HCT116 (cell line): ENCODE data around the gene PCNP. TPM values are rescaled to one million over a fixed set of nuclear protein-coding genes. Genes with fewer than 3 reads are reported as not detected.
"Not testable (repeated sequence)": the region's sequence is repeated elsewhere in the genome, so short reads cannot be mapped to it uniquely, and the experiment has no call there.

ENCODE experiments used
- ATAC-seq: fragments of 200-7000 bp; cut with Tn5 transposase; 2 replicates; pipeline ENCODE4 v1.9.1; 2020; ENCODE audit warnings: mild to moderate bottlenecking, moderate library complexity
- BruUV-seq: library from RNA; stranded (reverse); fragments of 400-500 nt; replicated peaks from 2 replicates; lab custom pipeline; 2021; lab: Mats Ljungman, UMichigan
- CTCF ChIA-PET: fragments of 300-600 bp; sonication (Branson Sonifier 250); formaldehyde crosslinking; loops from one replicate; lab custom pipeline; 2021; ENCODE audit warnings: antibody characterized with exemption; lab: Charles Lee
- POLR2A ChIA-PET: fragments of 300-600, 350-600 bp; sonication (Branson Sonifier 250); formaldehyde crosslinking; loops from one replicate; lab custom pipeline; 2021; ENCODE audit warnings: antibody characterized with exemption; lab: Charles Lee
- RAD21 ChIA-PET, 2 experiments: fragments of 300-600 bp; sonication (Branson Sonifier 250); formaldehyde crosslinking; loops; one replicate each; lab custom pipeline; 2023; ENCODE audit warnings: low total read pairs in 2 of 2; ENCODE audit not compliant: uncharacterized antibody in 2 of 2, unreplicated experiment in 2 of 2, low non-redundant PET in 1 of 2; lab: Charles Lee
- DNase-seq: peaks from one replicate; pipeline ENCODE4 v3.0.0-alpha.2; 2010; ENCODE audit warnings: low read depth, low spot score
- H2AFZ ChIP-seq: fragments of 200-600 bp; shearing (Covaris generic), sonication (generic); 2 replicates; pipeline ENCODE4 v1.6.1; 2017; ENCODE audit warnings: low read depth, mixed run types, mixed read lengths, antibody characterized with exemption, low read length; ENCODE audit not compliant: poor library complexity, severe bottlenecking
- H3K27ac ChIP-seq: 2 replicates; pipeline ENCODE4 v1.5.1; 2012; ENCODE audit warnings: low read depth, low read length
- H3K27me3 ChIP-seq: fragments of 200-600 bp; sonication (generic); 2 replicates; pipeline ENCODE4 v1.6.1; 2016; ENCODE audit warnings: mixed run types, low read length, mixed read lengths; ENCODE audit not compliant: insufficient read depth
- H3K36me3 ChIP-seq, 2 experiments: fragments of 200-500 bp in 1 of 2; fragments of 200-600 bp in 1 of 2; sonication (Bioruptor generic) in 1 of 2; sonication (generic) in 1 of 2; 2 replicates each; pipeline versions ENCODE4 v1.5.1 to v1.6.1; 2014 to 2016; ENCODE audit warnings: low read length in 2 of 2, inconsistent platforms in 1 of 2, mixed read lengths in 1 of 2, mixed run types in 1 of 2; ENCODE audit not compliant: insufficient read depth in 2 of 2, control insufficient read depth in 1 of 2
- H3K4me1 ChIP-seq, 2 experiments: fragments of 200-600 bp in 1 of 2; sonication (generic) in 1 of 2; 2 replicates each; pipeline versions ENCODE4 v1.5.1 to v1.6.1; 2012 to 2017; ENCODE audit warnings: low read length in 2 of 2, inconsistent platforms in 1 of 2, mild to moderate bottlenecking in 1 of 2, mixed read lengths in 1 of 2, mixed run types in 1 of 2, moderate library complexity in 1 of 2; ENCODE audit not compliant: insufficient read depth in 2 of 2, control insufficient read depth in 1 of 2
- H3K4me2 ChIP-seq: fragments of 200-600 bp; sonication (generic); 2 replicates; pipeline ENCODE4 v1.6.1; 2017; ENCODE audit warnings: mixed run types, low read length, mixed read lengths
- H3K4me3 ChIP-seq, 2 experiments: fragments of 200-600 bp in 1 of 2; sonication (generic) in 1 of 2; replicated peaks in 1 of 2; 2 replicates each; pipeline ENCODE4 v1.5.1; 2011 to 2016; ENCODE audit warnings: low read length in 2 of 2, control low read depth in 1 of 2, low read depth in 1 of 2, mild to moderate bottlenecking in 1 of 2, mixed read lengths in 1 of 2, mixed run types in 1 of 2
- H3K79me2 ChIP-seq: fragments of 200-600 bp; sonication (generic); 2 replicates; pipeline ENCODE4 v1.6.1; 2017; ENCODE audit warnings: mild to moderate bottlenecking, mixed run types, low read length, moderate library complexity, mixed read lengths; ENCODE audit not compliant: insufficient read depth
- H3K9ac ChIP-seq: fragments of 200-600 bp; sonication (generic); 2 replicates; pipeline ENCODE4 v1.6.1; 2016; ENCODE audit warnings: low read length, mixed read lengths
- H3K9me2 ChIP-seq: fragments of 200-600 bp; sonication (generic), shearing (Covaris generic); 2 replicates; pipeline ENCODE4 v1.6.1; 2017; ENCODE audit warnings: mixed run types, mild to moderate bottlenecking, moderate library complexity; ENCODE audit not compliant: insufficient read depth
- H3K9me3 ChIP-seq, 2 experiments: fragments of 200-500 bp in 1 of 2; fragments of 200-600 bp in 1 of 2; sonication (Bioruptor generic) in 1 of 2; sonication (generic) in 1 of 2; 2 replicates each; pipeline ENCODE4 v1.6.1; 2014 to 2017; ENCODE audit warnings: low read length in 2 of 2, mixed read lengths in 2 of 2, inconsistent platforms in 1 of 2, low read depth in 1 of 2, mild to moderate bottlenecking in 1 of 2, mixed run types in 1 of 2, moderate library complexity in 1 of 2; ENCODE audit not compliant: control insufficient read depth in 1 of 2, insufficient read depth in 1 of 2
- H4K20me1 ChIP-seq: fragments of 200-600 bp; sonication (generic), shearing (Covaris generic); 2 replicates; pipeline ENCODE4 v1.6.1; 2017; ENCODE audit warnings: mixed run types, mild to moderate bottlenecking, moderate library complexity; ENCODE audit not compliant: insufficient read depth
- EGR1 ChIP-seq: IDR thresholded peaks from 2 replicates; pipeline ENCODE4 v1.6.1; 2012; ENCODE audit warnings: low read depth
- ELF1 ChIP-seq: IDR thresholded peaks from 2 replicates; pipeline ENCODE4 v1.6.1; 2012; ENCODE audit warnings: low read depth, borderline replicate concordance
- MAX ChIP-seq: IDR thresholded peaks from 2 replicates; pipeline ENCODE4 v1.6.1; 2012
- RAD21 ChIP-seq: IDR thresholded peaks from 2 replicates; pipeline ENCODE4 v1.6.1; 2012; ENCODE audit warnings: low read depth, mild to moderate bottlenecking
- SIN3A ChIP-seq: IDR thresholded peaks from 2 replicates; pipeline ENCODE4 v1.6.1; 2012; ENCODE audit warnings: low read depth
- SP1 ChIP-seq: IDR thresholded peaks from 2 replicates; pipeline ENCODE4 v1.6.1; 2012; ENCODE audit warnings: low read depth
- YY1 ChIP-seq: IDR thresholded peaks from 2 replicates; pipeline ENCODE4 v1.6.1; 2011; ENCODE audit warnings: low read length, low read depth, moderate library complexity, mild to moderate bottlenecking; ENCODE audit not compliant: insufficient replicate concordance; ENCODE audit errors: extremely low read depth
- ZFX ChIP-seq: fragments of 450-650 bp; IDR thresholded peaks from 2 replicates; pipeline ENCODE4 v1.6.1; 2017
- intact Hi-C: fragments of 100-400 bp; cut with micrococcal nuclease; formaldehyde crosslinking; loops from 2 replicates; pipeline ENCODE4 v1.10.0; 2022
- total RNA-seq: library from RNA; stranded (reverse); gene quantifications from one replicate; pipeline ENCODE4 v1.2.1, GENCODE V29; 2021; ENCODE audit not compliant: unreplicated experiment
- TF ChIP-seq, protein P1 (sequence below), 3 experiments: fragments of 200-600 bp in 1 of 3; sonication (generic) in 1 of 3; IDR thresholded peaks in 2 of 3; conservative IDR thresholded peaks in 1 of 3; 2 replicates each; pipeline ENCODE4 v1.5.1; 2012 to 2017; ENCODE audit warnings: low read depth in 2 of 3, low read length in 2 of 3, antibody characterized with exemption in 1 of 3, borderline replicate concordance in 1 of 3, control low read depth in 1 of 3, mild to moderate bottlenecking in 1 of 3, mixed read lengths in 1 of 3, mixed run types in 1 of 3, moderate library complexity in 1 of 3; ENCODE audit not compliant: insufficient read depth in 1 of 3
- TF ChIP-seq, protein P2 (sequence below): IDR thresholded peaks from 2 replicates; pipeline ENCODE4 v1.6.1; 2012; ENCODE audit warnings: low read depth
- TF ChIP-seq, protein P3 (sequence below): IDR thresholded peaks from 2 replicates; pipeline ENCODE4 v1.6.1; 2012
- TF ChIP-seq, protein P4 (sequence below): IDR thresholded peaks from 2 replicates; pipeline ENCODE4 v1.6.1; 2011; ENCODE audit warnings: mild to moderate bottlenecking, low read length, moderate library complexity; ENCODE audit not compliant: insufficient replicate concordance; ENCODE audit errors: extremely low read depth

PCNP gene
- total RNA-seq, 1 experiment from 2014 or later: 177 TPM

- intact Hi-C loops, H3K4me1 ChIP-seq, H3K9ac ChIP-seq, POLR2A ChIA-PET, H3K27me3 ChIP-seq, H3K36me3 ChIP-seq, H3K4me3 ChIP-seq, H2AFZ ChIP-seq, RAD21 ChIA-PET, H3K9me3 ChIP-seq, DNase-seq, H3K9me2 ChIP-seq, H4K20me1 ChIP-seq, ATAC-seq, H3K27ac ChIP-seq, CTCF ChIA-PET, H3K4me2 ChIP-seq, H3K79me2 ChIP-seq, BruUV-seq: not testable (repeated sequence)
Measured at GRCh38 chr3:101605398-101605797, 31.4 kb downstream of the PCNP start.

GRCh38 chr3:101611023-101611422, 37.0 kb downstream of the PCNP start:
- H2AFZ ChIP-seq: no peak overlapping the region
- H3K4me2 ChIP-seq: no peak overlapping the region
- H3K27me3 ChIP-seq: no peaks in the 10 kb centered on the region
- H3K4me3 ChIP-seq: no peak overlapping the region
- no peaks in the 10 kb centered on the region for H3K79me2 ChIP-seq
- no peak overlapping the region for H3K27ac ChIP-seq
- H3K9me2 ChIP-seq: no peaks in the 10 kb centered on the region
- CTCF ChIA-PET: no interaction called here
- H3K4me1 ChIP-seq: no peaks in the 10 kb centered on the region; a peak in 1 of 4 replicates
- ATAC-seq (no peak), DNase-seq (no peak)
- no peaks in the 10 kb centered on the region for H4K20me1 ChIP-seq
- intact Hi-C loops: no loop called here
- no peaks in the 10 kb centered on the region for H3K36me3 ChIP-seq
- H3K9me3 ChIP-seq: no peaks in the 10 kb centered on the region
- no peak overlapping the region for H3K9ac ChIP-seq
- RAD21 ChIA-PET: no interaction called here
- no TSS peak for BruUV-seq
- POLR2A ChIA-PET: no interaction called here
- TF ChIP-seq, protein P1, sequence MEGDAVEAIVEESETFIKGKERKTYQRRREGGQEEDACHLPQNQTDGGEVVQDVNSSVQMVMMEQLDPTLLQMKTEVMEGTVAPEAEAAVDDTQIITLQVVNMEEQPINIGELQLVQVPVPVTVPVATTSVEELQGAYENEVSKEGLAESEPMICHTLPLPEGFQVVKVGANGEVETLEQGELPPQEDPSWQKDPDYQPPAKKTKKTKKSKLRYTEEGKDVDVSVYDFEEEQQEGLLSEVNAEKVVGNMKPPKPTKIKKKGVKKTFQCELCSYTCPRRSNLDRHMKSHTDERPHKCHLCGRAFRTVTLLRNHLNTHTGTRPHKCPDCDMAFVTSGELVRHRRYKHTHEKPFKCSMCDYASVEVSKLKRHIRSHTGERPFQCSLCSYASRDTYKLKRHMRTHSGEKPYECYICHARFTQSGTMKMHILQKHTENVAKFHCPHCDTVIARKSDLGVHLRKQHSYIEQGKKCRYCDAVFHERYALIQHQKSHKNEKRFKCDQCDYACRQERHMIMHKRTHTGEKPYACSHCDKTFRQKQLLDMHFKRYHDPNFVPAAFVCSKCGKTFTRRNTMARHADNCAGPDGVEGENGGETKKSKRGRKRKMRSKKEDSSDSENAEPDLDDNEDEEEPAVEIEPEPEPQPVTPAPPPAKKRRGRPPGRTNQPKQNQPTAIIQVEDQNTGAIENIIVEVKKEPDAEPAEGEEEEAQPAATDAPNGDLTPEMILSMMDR (IDR thresholded peaks at IDR 0.05 in 2 of 3, conservative IDR thresholded peaks at IDR 0.05 in 1 of 3; ENCODE audit: borderline replicate concordance in 1 of 3, insufficient read depth in 1 of 3, low read depth in 2 of 3, low read length in 2 of 3): no peak
- TF ChIP-seq SIN3A: no peak
- no peak for TF ChIP-seq ZFX
- TF ChIP-seq, protein P2, sequence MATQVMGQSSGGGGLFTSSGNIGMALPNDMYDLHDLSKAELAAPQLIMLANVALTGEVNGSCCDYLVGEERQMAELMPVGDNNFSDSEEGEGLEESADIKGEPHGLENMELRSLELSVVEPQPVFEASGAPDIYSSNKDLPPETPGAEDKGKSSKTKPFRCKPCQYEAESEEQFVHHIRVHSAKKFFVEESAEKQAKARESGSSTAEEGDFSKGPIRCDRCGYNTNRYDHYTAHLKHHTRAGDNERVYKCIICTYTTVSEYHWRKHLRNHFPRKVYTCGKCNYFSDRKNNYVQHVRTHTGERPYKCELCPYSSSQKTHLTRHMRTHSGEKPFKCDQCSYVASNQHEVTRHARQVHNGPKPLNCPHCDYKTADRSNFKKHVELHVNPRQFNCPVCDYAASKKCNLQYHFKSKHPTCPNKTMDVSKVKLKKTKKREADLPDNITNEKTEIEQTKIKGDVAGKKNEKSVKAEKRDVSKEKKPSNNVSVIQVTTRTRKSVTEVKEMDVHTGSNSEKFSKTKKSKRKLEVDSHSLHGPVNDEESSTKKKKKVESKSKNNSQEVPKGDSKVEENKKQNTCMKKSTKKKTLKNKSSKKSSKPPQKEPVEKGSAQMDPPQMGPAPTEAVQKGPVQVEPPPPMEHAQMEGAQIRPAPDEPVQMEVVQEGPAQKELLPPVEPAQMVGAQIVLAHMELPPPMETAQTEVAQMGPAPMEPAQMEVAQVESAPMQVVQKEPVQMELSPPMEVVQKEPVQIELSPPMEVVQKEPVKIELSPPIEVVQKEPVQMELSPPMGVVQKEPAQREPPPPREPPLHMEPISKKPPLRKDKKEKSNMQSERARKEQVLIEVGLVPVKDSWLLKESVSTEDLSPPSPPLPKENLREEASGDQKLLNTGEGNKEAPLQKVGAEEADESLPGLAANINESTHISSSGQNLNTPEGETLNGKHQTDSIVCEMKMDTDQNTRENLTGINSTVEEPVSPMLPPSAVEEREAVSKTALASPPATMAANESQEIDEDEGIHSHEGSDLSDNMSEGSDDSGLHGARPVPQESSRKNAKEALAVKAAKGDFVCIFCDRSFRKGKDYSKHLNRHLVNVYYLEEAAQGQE: no peak
- no peak for TF ChIP-seq SP1
- TF ChIP-seq, protein P3, sequence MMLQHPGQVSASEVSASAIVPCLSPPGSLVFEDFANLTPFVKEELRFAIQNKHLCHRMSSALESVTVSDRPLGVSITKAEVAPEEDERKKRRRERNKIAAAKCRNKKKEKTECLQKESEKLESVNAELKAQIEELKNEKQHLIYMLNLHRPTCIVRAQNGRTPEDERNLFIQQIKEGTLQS: no peak
- TF ChIP-seq MAX: no peak
- TF ChIP-seq, protein P4, sequence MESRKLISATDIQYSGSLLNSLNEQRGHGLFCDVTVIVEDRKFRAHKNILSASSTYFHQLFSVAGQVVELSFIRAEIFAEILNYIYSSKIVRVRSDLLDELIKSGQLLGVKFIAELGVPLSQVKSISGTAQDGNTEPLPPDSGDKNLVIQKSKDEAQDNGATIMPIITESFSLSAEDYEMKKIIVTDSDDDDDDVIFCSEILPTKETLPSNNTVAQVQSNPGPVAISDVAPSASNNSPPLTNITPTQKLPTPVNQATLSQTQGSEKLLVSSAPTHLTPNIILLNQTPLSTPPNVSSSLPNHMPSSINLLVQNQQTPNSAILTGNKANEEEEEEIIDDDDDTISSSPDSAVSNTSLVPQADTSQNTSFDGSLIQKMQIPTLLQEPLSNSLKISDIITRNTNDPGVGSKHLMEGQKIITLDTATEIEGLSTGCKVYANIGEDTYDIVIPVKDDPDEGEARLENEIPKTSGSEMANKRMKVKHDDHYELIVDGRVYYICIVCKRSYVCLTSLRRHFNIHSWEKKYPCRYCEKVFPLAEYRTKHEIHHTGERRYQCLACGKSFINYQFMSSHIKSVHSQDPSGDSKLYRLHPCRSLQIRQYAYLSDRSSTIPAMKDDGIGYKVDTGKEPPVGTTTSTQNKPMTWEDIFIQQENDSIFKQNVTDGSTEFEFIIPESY: no peak
- TF ChIP-seq RAD21: no peak
- TF ChIP-seq EGR1: no peak
- no peak for TF ChIP-seq ELF1
- TF ChIP-seq YY1: no peak
